Neural progenitor cell (in vitro differentiated cells): ENCODE results near the gene ASTN1.

Source experiments
- EZH2 ChIP-seq: fragments of 200-600 bp; sonication (generic); IDR thresholded peaks from 2 replicates; pipeline ENCODE4 v1.6.1; 2017; ENCODE audit warnings: antibody characterized with exemption, mild to moderate bottlenecking, moderate library complexity
- TF ChIP-seq, protein P1 (sequence below): fragments of 200-600 bp; sonication (generic); IDR thresholded peaks from 2 replicates; pipeline ENCODE4 v1.5.1; 2017; ENCODE audit warnings: antibody characterized with exemption, mild to moderate bottlenecking

DNA sequence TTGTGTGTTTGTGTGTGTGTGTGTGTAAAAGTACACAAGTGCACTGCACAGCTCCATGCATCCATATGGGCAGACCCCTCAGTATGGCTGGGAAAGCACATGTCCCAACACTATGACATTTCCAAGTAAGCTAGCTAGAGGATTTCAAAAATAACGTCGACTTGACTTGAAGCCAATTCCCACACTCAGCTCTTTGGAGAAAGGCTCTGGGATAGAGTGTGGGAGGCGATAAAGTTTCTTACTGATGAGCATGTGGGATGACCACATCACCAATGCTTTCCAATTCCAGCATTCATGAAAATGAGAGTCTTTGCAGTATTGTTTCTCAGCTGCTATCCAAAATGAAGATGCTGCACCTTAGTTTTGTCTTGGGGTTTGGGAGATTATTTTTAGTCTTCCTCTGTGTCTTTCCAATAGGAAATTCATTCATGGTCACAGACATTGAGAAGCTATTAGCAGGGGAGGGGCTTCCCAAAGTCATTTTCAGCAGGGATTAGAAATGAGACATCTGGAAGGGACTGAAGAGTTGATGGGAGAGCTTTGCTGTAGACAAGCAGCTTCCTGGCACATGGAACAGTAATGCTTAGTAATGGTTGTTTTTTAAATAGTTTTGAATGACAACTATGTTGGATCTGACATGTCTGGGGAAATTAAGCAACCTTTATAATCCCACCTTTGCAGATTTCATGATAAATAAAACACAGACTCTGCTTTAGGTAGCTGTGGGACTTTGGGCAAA, 143.5 kb downstream of the ASTN1 start:
- TF ChIP-seq, protein P1, sequence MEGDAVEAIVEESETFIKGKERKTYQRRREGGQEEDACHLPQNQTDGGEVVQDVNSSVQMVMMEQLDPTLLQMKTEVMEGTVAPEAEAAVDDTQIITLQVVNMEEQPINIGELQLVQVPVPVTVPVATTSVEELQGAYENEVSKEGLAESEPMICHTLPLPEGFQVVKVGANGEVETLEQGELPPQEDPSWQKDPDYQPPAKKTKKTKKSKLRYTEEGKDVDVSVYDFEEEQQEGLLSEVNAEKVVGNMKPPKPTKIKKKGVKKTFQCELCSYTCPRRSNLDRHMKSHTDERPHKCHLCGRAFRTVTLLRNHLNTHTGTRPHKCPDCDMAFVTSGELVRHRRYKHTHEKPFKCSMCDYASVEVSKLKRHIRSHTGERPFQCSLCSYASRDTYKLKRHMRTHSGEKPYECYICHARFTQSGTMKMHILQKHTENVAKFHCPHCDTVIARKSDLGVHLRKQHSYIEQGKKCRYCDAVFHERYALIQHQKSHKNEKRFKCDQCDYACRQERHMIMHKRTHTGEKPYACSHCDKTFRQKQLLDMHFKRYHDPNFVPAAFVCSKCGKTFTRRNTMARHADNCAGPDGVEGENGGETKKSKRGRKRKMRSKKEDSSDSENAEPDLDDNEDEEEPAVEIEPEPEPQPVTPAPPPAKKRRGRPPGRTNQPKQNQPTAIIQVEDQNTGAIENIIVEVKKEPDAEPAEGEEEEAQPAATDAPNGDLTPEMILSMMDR: no peak
- no peak for TF ChIP-seq EZH2
